Left lung (tissue), 10 donors: ENCODE results near the gene CISH. TPM values are rescaled to one million over a fixed set of nuclear protein-coding genes. Genes with fewer than 3 reads are reported as not detected.

Experiments
- ATAC-seq: fragments of 200-7000 bp; cut with Tn5 transposase; one replicate; pipeline ENCODE4 v1.9.1; 2020; ENCODE audit warnings: moderate library complexity
- DNase-seq, 4 donors: peaks; one replicate each; pipeline ENCODE4 v3.0.0-alpha.2; 2013 to 2020
- H3K27ac ChIP-seq, 2 donors: fragments of 200-600 bp; sonication (generic) in 1 of 2; one replicate each; pipeline versions ENCODE4 v1.5.0 to v1.8.0; 2020 to 2021
- H3K27me3 ChIP-seq, 2 donors: fragments of 200-600 bp; sonication (generic) in 1 of 2; one replicate each; pipeline versions ENCODE4 v1.5.0 to v1.8.0; 2020 to 2021
- H3K36me3 ChIP-seq, 2 donors: fragments of 200-600 bp; sonication (generic) in 1 of 2; one replicate each; pipeline versions ENCODE4 v1.5.0 to v1.8.0; 2020 to 2021
- H3K4me1 ChIP-seq, 2 donors: fragments of 200-600 bp; one replicate each; pipeline ENCODE4 v1.8.0; 2021
- H3K4me3 ChIP-seq, 2 donors: fragments of 200-600 bp; sonication (generic) in 1 of 2; one replicate each; pipeline versions ENCODE4 v1.5.0 to v1.8.0; 2020 to 2021; ENCODE audit warnings: mild to moderate bottlenecking in 1 of 2
- H3K9me3 ChIP-seq, 2 donors: fragments of 200-600 bp; sonication (generic) in 1 of 2; one replicate each; pipeline versions ENCODE4 v1.5.0 to v1.8.0; 2020 to 2021
- CTCF ChIP-seq, 2 donors: fragments of 200-600 bp; sonication (generic) in 1 of 2; IDR thresholded peaks; one replicate each; pipeline versions ENCODE4 v1.5.0 to v1.8.0; 2021; ENCODE audit warnings: antibody characterized with exemption in 2 of 2
- intact Hi-C, 2 donors: fragments of 100-400 bp; cut with DNase I; formaldehyde crosslinking; loops; one replicate each; pipeline versions ENCODE4 v1.11.2 to v1.14.2; 2022
- polyA plus RNA-seq, 6 donors: library from polyadenylated mRNA; unstranded; fragments of 120-200 nt; gene quantifications; one replicate each; pipeline ENCODE4 v1.2.1, GENCODE V29; 2013; ENCODE audit not compliant: insufficient read length in 6 of 6
- total RNA-seq, 2 donors: library from RNA; stranded (reverse); fragmentation: NEBNext Ultra II Directional; extraction: Animal tissue kit (Norgen Biotek cat#: 25700); gene quantifications; one replicate each; pipeline ENCODE4 v1.2.1, GENCODE V29; 2021
- donor health status: DM: no; HTN: yes; CAD: no.
- donor health status: DM: no; HTN: no; CAD: no.

The CISH gene
- total and polyA plus RNA-seq, 8 donors, result 20.2 to 55.2 (median 26.5) TPM

- Histone ChIP-seq H3K27ac (peak overlapping the region; percentile 92 to 98), H3K36me3 (peaks cover 0 to 41% of the 10 kb centered on the region in 2 donors), H3K27me3 (no peaks in the 10 kb centered on the region), H3K4me3 (peak overlapping the region; percentile 73 to 84), H3K4me1 (peaks cover 14 to 75% of the 10 kb centered on the region in 2 donors), H3K9me3 (no peaks in the 10 kb centered on the region)
- intact Hi-C loops, result no loop called here
- TF ChIP-seq CTCF (IDR thresholded peaks at IDR 0.05), result no peak
- DNase-seq (no peak), ATAC-seq (no peak)
These were observed 546 bp downstream of the CISH start for GRCh38 chr3:50610992-50611463.

GRCh38 chr3:50610181-50610971, 1.2 kb downstream of the CISH start:
- H3K9me3 ChIP-seq, result no peaks in the 10 kb centered on the region
- DNase-seq (peak in 2 of 4 donors; percentile 30 to 44), ATAC-seq (no peak)
- peaks cover 13 to 77% of the 10 kb centered on the region in 2 donors for H3K4me1 ChIP-seq
- peak overlapping the region; percentile 73 to 84 for H3K4me3 ChIP-seq
- TF ChIP-seq CTCF (IDR thresholded peaks at IDR 0.05), result no peak
- peaks cover 0 to 47% of the 10 kb centered on the region in 2 donors for H3K36me3 ChIP-seq
- intact Hi-C loops, result no loop called here
- H3K27ac ChIP-seq, result peak overlapping the region; percentile 92 to 98
- H3K27me3 ChIP-seq, result no peaks in the 10 kb centered on the region

GRCh38 chr3:50609763-50610085, 1.9 kb downstream of the CISH start:
- Histone ChIP-seq H3K4me1 (peaks cover 18 to 84% of the 10 kb centered on the region in 2 donors), H3K27ac (peak overlapping the region; percentile 92 to 98), H3K36me3 (peaks cover 0 to 52% of the 10 kb centered on the region in 2 donors), H3K27me3 (no peaks in the 10 kb centered on the region), H3K9me3 (no peaks in the 10 kb centered on the region), H3K4me3 (peak overlapping the region; percentile 73 to 84)
- ATAC-seq (no peak), DNase-seq (peak in 1 of 4 donors; percentile 31)
- intact Hi-C loops, result no loop called here
- no peak for TF ChIP-seq CTCF (IDR thresholded peaks at IDR 0.05)

- Histone ChIP-seq H3K27ac (peak overlapping the region; percentile 92 to 98), H3K4me1 (peaks cover 23 to 89% of the 10 kb centered on the region in 2 donors), H3K9me3 (no peaks in the 10 kb centered on the region), H3K4me3 (peak overlapping the region; percentile 73 to 84), H3K36me3 (peaks cover 0 to 57% of the 10 kb centered on the region in 2 donors), H3K27me3 (no peaks in the 10 kb centered on the region)
- peak in 1 of 4 donors; percentile 33 for DNase-seq
- no peak for ATAC-seq
- TF ChIP-seq CTCF (IDR thresholded peaks at IDR 0.05), result no peak
- intact Hi-C loops, result no loop called here
These were observed 2.4 kb downstream of the CISH start for GRCh38 chr3:50609071-50609762.

- peaks cover 0 to 63% of the 10 kb centered on the region in 2 donors for H3K36me3 ChIP-seq
- H3K27me3 ChIP-seq, result no peaks in the 10 kb centered on the region
- no peaks in the 10 kb centered on the region for H3K9me3 ChIP-seq
- peak overlapping the region in 1 of 2 donors; percentile 73 for H3K4me3 ChIP-seq
- intact Hi-C loops, result no loop called here
- peak overlapping the region; percentile 94 to 98 for H3K27ac ChIP-seq
- no peak for ATAC-seq
- H3K4me1 ChIP-seq, result peaks cover 24 to 89% of the 10 kb centered on the region in 2 donors
- peak in 1 of 4 donors; percentile 57 for DNase-seq
- TF ChIP-seq CTCF (IDR thresholded peaks at IDR 0.05), result no peak
These were observed 3.3 kb downstream of the CISH start for GRCh38 chr3:50608278-50608677.
